ENCODE results near the gene INPP5D.
"Not testable (repeated sequence)": the region's sequence is repeated elsewhere in the genome, so short reads cannot be mapped to it uniquely, and the experiment has no call there.

Gene INPP5D

GRCh38 chr2:233133239-233133638 is 73.1 kb downstream of the INPP5D start:
- in situ Hi-C loops (cut with MboI; ENCODE audit: low sequenced_read_pairs): no loop called here

GRCh38 chr2:233135421-233135820 is 75.3 kb downstream of the INPP5D start:
- in situ Hi-C loops (cut with MboI; ENCODE audit: low sequenced_read_pairs): no loop called here

- in situ Hi-C loops (cut with MboI; ENCODE audit: low sequenced_read_pairs): no loop called here
Measured at GRCh38 chr2:233137040-233137439, 76.9 kb downstream of the INPP5D start.

- in situ Hi-C loops (cut with MboI; ENCODE audit: low sequenced_read_pairs): no loop called here
Measured at GRCh38 chr2:233140077-233140585, 80.0 kb downstream of the INPP5D start.

GRCh38 chr2:233140978-233141377 is 80.8 kb downstream of the INPP5D start:
- in situ Hi-C loops (cut with MboI; ENCODE audit: low sequenced_read_pairs): no loop called here

- in situ Hi-C loops (cut with MboI; ENCODE audit: low sequenced_read_pairs): no loop called here
Measured at GRCh38 chr2:233141901-233142300, 81.8 kb downstream of the INPP5D start.

- in situ Hi-C loops (cut with MboI; ENCODE audit: low sequenced_read_pairs): no loop called here
Measured at GRCh38 chr2:233142355-233142897, 82.3 kb downstream of the INPP5D start.

GRCh38 chr2:233143700-233144331 is 83.7 kb downstream of the INPP5D start:
- in situ Hi-C loops (cut with MboI; ENCODE audit: low sequenced_read_pairs): no loop called here

GRCh38 chr2:233145726-233146125 is 85.6 kb downstream of the INPP5D start:
- in situ Hi-C loops (cut with MboI; ENCODE audit: low sequenced_read_pairs): no loop called here

- in situ Hi-C loops (cut with MboI; ENCODE audit: low sequenced_read_pairs): no loop called here
Measured at GRCh38 chr2:233146194-233146593, 86.1 kb downstream of the INPP5D start.

- in situ Hi-C loops (cut with MboI; ENCODE audit: low sequenced_read_pairs): no loop called here
Measured at GRCh38 chr2:233147136-233147828, 87.1 kb downstream of the INPP5D start.

- in situ Hi-C loops (cut with MboI; ENCODE audit: low sequenced_read_pairs): no loop called here
Measured at GRCh38 chr2:233147829-233148167, 87.7 kb downstream of the INPP5D start.

GRCh38 chr2:233148354-233148753 is 88.2 kb downstream of the INPP5D start:
- in situ Hi-C loops (cut with MboI; ENCODE audit: low sequenced_read_pairs): no loop called here

GRCh38 chr2:233152541-233152940 is 92.4 kb downstream of the INPP5D start:
- in situ Hi-C loops (cut with MboI; ENCODE audit: low sequenced_read_pairs): no loop called here

- in situ Hi-C loops (cut with MboI; ENCODE audit: low sequenced_read_pairs): no loop called here
Measured at GRCh38 chr2:233153146-233153798, 93.1 kb downstream of the INPP5D start.

GRCh38 chr2:233156001-233156400 is 95.9 kb downstream of the INPP5D start:
- in situ Hi-C loops (cut with MboI; ENCODE audit: low sequenced_read_pairs): no loop called here

- in situ Hi-C loops (cut with MboI; ENCODE audit: low sequenced_read_pairs): not testable (repeated sequence)
Measured at GRCh38 chr2:233156461-233156860, 96.3 kb downstream of the INPP5D start.

- in situ Hi-C loops (cut with MboI; ENCODE audit: low sequenced_read_pairs): no loop called here
Measured at GRCh38 chr2:233161730-233162129, 101.6 kb downstream of the INPP5D start.

GRCh38 chr2:233162770-233163169 is 102.6 kb downstream of the INPP5D start:
- in situ Hi-C loops (cut with MboI; ENCODE audit: low sequenced_read_pairs): no loop called here

GRCh38 chr2:233163486-233164103 is 103.5 kb downstream of the INPP5D start:
- in situ Hi-C loops (cut with MboI; ENCODE audit: low sequenced_read_pairs): no loop called here

- in situ Hi-C loops (cut with MboI; ENCODE audit: low sequenced_read_pairs): no loop called here
Measured at GRCh38 chr2:233164128-233164635, 104.0 kb downstream of the INPP5D start.
